Nephron (organoid): ENCODE data around the gene GOLGA5.

ENCODE experiments used
- H3K27ac Mint-ChIP-seq, 3 experiments: 2 replicates each; pipeline ENCODE4 v1.8.0; 2020; ENCODE audit warnings: mixed read lengths in 3 of 3, mild to moderate bottlenecking in 2 of 3, moderate library complexity in 1 of 3
- H3K27me3 Mint-ChIP-seq: 2 replicates; pipeline ENCODE4 v1.8.0; 2021; ENCODE audit warnings: low read depth, mild to moderate bottlenecking, moderate library complexity, mixed read lengths
- H3K36me3 Mint-ChIP-seq: 2 replicates; pipeline ENCODE4 v1.8.0; 2020; ENCODE audit warnings: low read depth, mixed read lengths
- H3K4me1 Mint-ChIP-seq: 2 replicates; pipeline ENCODE4 v1.8.0; 2020; ENCODE audit warnings: mixed read lengths
- H3K4me3 Mint-ChIP-seq, 3 experiments: 2 replicates each; pipeline ENCODE4 v1.8.0; 2020; ENCODE audit warnings: mild to moderate bottlenecking in 3 of 3, mixed read lengths in 3 of 3, moderate library complexity in 2 of 3
- H3K9me3 Mint-ChIP-seq: 2 replicates; pipeline ENCODE4 v1.8.0; 2020; ENCODE audit warnings: mixed read lengths
- TF ChIP-seq, protein P1 (sequence below), 3 experiments: fragments of 200-600 bp; sonication (generic); IDR thresholded peaks; one replicate each; pipeline ENCODE4 v1.5.0; 2021; ENCODE audit warnings: antibody characterized with exemption in 3 of 3; ENCODE audit not compliant: unreplicated experiment in 3 of 3

The GOLGA5 gene

DNA sequence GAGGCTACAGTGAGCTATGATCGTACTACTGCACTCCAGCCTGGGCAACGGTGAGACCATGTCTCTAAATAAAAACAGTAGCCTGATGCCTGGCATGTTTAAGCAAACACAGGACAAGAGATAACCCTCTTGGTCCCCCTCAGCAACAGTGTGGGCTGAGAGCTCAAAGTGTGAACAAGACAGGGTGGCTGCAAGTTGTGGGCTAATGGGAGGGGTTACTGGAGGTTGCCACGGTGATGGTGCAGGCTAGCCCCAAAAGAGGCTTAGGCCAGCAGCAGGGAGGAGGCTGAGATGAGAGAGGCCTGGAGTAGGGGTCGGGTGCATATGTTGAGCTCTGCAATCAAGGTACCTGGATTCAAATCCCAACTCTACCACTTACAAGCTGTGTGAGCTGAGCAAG is 42.3 kb upstream of the GOLGA5 start:
- Mint-ChIP-seq H3K27ac (no peak overlapping the region), H3K4me1 (peaks cover 6% of the 10 kb centered on the region), H3K36me3 (no peaks in the 10 kb centered on the region), H3K4me3 (no peak overlapping the region), H3K9me3 (no peaks in the 10 kb centered on the region), H3K27me3 (peaks cover 4% of the 10 kb centered on the region)
- TF ChIP-seq, protein P1, sequence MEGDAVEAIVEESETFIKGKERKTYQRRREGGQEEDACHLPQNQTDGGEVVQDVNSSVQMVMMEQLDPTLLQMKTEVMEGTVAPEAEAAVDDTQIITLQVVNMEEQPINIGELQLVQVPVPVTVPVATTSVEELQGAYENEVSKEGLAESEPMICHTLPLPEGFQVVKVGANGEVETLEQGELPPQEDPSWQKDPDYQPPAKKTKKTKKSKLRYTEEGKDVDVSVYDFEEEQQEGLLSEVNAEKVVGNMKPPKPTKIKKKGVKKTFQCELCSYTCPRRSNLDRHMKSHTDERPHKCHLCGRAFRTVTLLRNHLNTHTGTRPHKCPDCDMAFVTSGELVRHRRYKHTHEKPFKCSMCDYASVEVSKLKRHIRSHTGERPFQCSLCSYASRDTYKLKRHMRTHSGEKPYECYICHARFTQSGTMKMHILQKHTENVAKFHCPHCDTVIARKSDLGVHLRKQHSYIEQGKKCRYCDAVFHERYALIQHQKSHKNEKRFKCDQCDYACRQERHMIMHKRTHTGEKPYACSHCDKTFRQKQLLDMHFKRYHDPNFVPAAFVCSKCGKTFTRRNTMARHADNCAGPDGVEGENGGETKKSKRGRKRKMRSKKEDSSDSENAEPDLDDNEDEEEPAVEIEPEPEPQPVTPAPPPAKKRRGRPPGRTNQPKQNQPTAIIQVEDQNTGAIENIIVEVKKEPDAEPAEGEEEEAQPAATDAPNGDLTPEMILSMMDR (IDR thresholded peaks at IDR 0.05; ENCODE audit: unreplicated experiment in 3 of 3), result no peak

DNA sequence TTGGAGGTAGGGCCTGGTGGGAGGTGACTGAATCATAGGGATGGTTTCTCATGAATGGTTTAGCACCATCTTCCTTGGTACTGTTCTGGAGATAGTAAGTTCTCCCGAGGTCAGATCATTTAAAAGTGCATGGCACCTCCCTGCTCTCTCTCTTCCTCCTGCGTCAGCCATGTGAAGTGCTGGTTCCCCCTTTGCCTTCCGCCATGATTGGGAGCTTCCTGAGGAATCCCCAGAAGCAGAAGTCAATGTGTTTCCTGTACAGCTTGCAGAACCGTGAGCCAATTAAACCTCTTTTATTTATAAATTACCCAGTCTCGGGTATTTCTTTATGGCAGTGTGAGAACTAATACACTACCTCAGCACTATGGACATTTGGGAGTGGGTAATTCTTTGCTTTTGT is 40.9 kb upstream of the GOLGA5 start:
- H3K27me3 Mint-ChIP-seq, result peaks cover 4% of the 10 kb centered on the region
- no peaks in the 10 kb centered on the region for H3K36me3 Mint-ChIP-seq
- H3K4me1 Mint-ChIP-seq, result no peaks in the 10 kb centered on the region
- H3K9me3 Mint-ChIP-seq, result no peaks in the 10 kb centered on the region
- TF ChIP-seq, protein P1 (IDR thresholded peaks at IDR 0.05; ENCODE audit: unreplicated experiment in 3 of 3), result no peak
- no peak overlapping the region for H3K4me3 Mint-ChIP-seq
- H3K27ac Mint-ChIP-seq, result no peak overlapping the region

GRCh38 chr14:92754966-92755365 is 39.1 kb upstream of the GOLGA5 start:
- Mint-ChIP-seq H3K27me3 (peaks cover 4% of the 10 kb centered on the region), H3K36me3 (no peaks in the 10 kb centered on the region), H3K27ac (no peak overlapping the region), H3K4me1 (no peaks in the 10 kb centered on the region), H3K9me3 (no peaks in the 10 kb centered on the region), H3K4me3 (no peak overlapping the region)
- TF ChIP-seq, protein P1 (IDR thresholded peaks at IDR 0.05; ENCODE audit: unreplicated experiment in 3 of 3), result no peak

- Mint-ChIP-seq H3K4me3 (no peak overlapping the region), H3K27ac (no peak overlapping the region), H3K4me1 (no peaks in the 10 kb centered on the region), H3K9me3 (no peaks in the 10 kb centered on the region), H3K36me3 (no peaks in the 10 kb centered on the region), H3K27me3 (peaks cover 4% of the 10 kb centered on the region)
- TF ChIP-seq, protein P1 (IDR thresholded peaks at IDR 0.05; ENCODE audit: unreplicated experiment in 3 of 3), result no peak
Measured at GRCh38 chr14:92755495-92755894, 38.6 kb upstream of the GOLGA5 start.

GRCh38 chr14:92756446-92756845 is 37.7 kb upstream of the GOLGA5 start:
- Mint-ChIP-seq H3K9me3 (no peaks in the 10 kb centered on the region), H3K4me3 (no peak overlapping the region), H3K27ac (no peak overlapping the region), H3K4me1 (no peaks in the 10 kb centered on the region), H3K36me3 (no peaks in the 10 kb centered on the region), H3K27me3 (peaks cover 4% of the 10 kb centered on the region)
- TF ChIP-seq, protein P1 (IDR thresholded peaks at IDR 0.05; ENCODE audit: unreplicated experiment in 3 of 3), result no peak

- Mint-ChIP-seq H3K4me1 (no peaks in the 10 kb centered on the region), H3K9me3 (no peaks in the 10 kb centered on the region), H3K27me3 (peaks cover 13% of the 10 kb centered on the region), H3K36me3 (no peaks in the 10 kb centered on the region), H3K27ac (no peak overlapping the region), H3K4me3 (no peak overlapping the region)
- TF ChIP-seq, protein P1 (IDR thresholded peaks at IDR 0.05; ENCODE audit: unreplicated experiment in 3 of 3), result no peak
Measured at GRCh38 chr14:92759300-92759678, 34.8 kb upstream of the GOLGA5 start.
